ENCODE results near the gene KRTAP5-8. TPM values are rescaled to one million over a fixed set of nuclear protein-coding genes. Genes with fewer than 3 reads are reported as not detected.

The KRTAP5-8 gene
- total RNA-seq, 1 experiment from 2014 or later = not detected

DNA sequence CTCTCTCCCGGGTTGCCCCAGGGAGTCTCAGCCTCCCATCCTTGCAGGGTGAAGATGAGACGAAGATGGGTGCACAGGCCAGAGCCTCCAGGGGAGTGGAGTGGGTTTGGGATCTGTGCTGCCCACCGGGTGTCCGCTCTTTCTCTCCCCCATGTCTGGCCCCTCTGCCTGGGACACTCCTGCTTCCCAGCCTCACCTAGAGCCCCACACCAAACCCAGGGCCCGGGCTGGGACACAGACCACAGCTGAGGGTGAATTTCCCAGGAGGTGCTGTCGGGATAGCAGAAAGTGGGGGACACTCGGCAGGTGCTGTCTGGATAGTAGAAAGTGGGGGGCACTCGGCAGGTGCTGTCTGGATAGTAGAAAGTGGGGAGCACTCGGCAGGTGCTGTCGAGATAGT is 35.8 kb upstream of the KRTAP5-8 start:
- no peaks in the 10 kb centered on the region for H3K27me3 ChIP-seq (ENCODE audit: insufficient read depth, low read length)
- no peak overlapping the region for H3K27ac ChIP-seq (ENCODE audit: insufficient read length, low read depth, low read length)
- Mint-ChIP-seq H3K9me3 (peaks cover 9% of the 10 kb centered on the region in 2 experiments; a peak in 4 of 5 replicates), H3K4me3 (no peak overlapping the region), H3K27ac (no peak overlapping the region), H3K27me3 (ENCODE audit: low read depth) (no peaks in the 10 kb centered on the region), H3K4me1 (peaks cover 13 to 19% of the 10 kb centered on the region in 2 experiments), H3K36me3 (ENCODE audit: insufficient read depth in 1 of 3, low read depth in 3 of 3) (peaks cover 9 to 46% (median 18%) of the 10 kb centered on the region in 3 experiments; a peak in 6 of 7 replicates)
- no peak overlapping the region for H3K14ac ChIP-seq (ENCODE audit: insufficient read depth, low read length)
- no peaks in the 10 kb centered on the region for H3K9me3 ChIP-seq (ENCODE audit: control insufficient read depth, low read depth, low read length)
- no peak overlapping the region for H4K91ac ChIP-seq (ENCODE audit: insufficient read length, low read depth, low read length)
- no peak overlapping the region for H4K8ac ChIP-seq (replicated peaks; ENCODE audit: insufficient read length, low read depth, low read length)
- H3K9ac ChIP-seq (ENCODE audit: extremely low read depth, insufficient read length, low read length) = no peak overlapping the region
- no peaks in the 10 kb centered on the region for H3K79me1 ChIP-seq (ENCODE audit: insufficient read depth, low read depth, low read length, poor library complexity, severe bottlenecking)
- H2BK120ac ChIP-seq (ENCODE audit: low read depth, low read length, poor library complexity, severe bottlenecking) = no peak overlapping the region
- H2BK15ac ChIP-seq (ENCODE audit: low read depth, low read length) = no peak overlapping the region
- H3K56ac ChIP-seq (ENCODE audit: insufficient read length, low read depth, low read length) = no peak overlapping the region
- no peak overlapping the region for H3T11ph ChIP-seq (ENCODE audit: low read length)
- H3K18ac ChIP-seq (ENCODE audit: insufficient read length, low read depth, low read length) = no peak overlapping the region
- H2BK20ac ChIP-seq (ENCODE audit: low read depth, low read length, poor library complexity, severe bottlenecking) = no peak overlapping the region
- no peak overlapping the region for H3K4ac ChIP-seq (ENCODE audit: low read depth, low read length)
- H2BK12ac ChIP-seq (ENCODE audit: insufficient read length, low read depth, low read length) = no peak overlapping the region
- H2BK5ac ChIP-seq (ENCODE audit: insufficient read length, low read length) = no peak overlapping the region
- H2AFZ ChIP-seq (ENCODE audit: low read length) = no peak overlapping the region
- no peak overlapping the region for H4K5ac ChIP-seq (ENCODE audit: insufficient read length, low read depth, low read length)
- DNase-seq = no peak
- H3K23me2 ChIP-seq (ENCODE audit: insufficient read length, low read depth, low read length, poor library complexity, severe bottlenecking) = no peaks in the 10 kb centered on the region
- H4K20me1 ChIP-seq (ENCODE audit: control insufficient read depth, insufficient read depth, insufficient read length) = no peaks in the 10 kb centered on the region
- TF ChIP-seq, protein P1, sequence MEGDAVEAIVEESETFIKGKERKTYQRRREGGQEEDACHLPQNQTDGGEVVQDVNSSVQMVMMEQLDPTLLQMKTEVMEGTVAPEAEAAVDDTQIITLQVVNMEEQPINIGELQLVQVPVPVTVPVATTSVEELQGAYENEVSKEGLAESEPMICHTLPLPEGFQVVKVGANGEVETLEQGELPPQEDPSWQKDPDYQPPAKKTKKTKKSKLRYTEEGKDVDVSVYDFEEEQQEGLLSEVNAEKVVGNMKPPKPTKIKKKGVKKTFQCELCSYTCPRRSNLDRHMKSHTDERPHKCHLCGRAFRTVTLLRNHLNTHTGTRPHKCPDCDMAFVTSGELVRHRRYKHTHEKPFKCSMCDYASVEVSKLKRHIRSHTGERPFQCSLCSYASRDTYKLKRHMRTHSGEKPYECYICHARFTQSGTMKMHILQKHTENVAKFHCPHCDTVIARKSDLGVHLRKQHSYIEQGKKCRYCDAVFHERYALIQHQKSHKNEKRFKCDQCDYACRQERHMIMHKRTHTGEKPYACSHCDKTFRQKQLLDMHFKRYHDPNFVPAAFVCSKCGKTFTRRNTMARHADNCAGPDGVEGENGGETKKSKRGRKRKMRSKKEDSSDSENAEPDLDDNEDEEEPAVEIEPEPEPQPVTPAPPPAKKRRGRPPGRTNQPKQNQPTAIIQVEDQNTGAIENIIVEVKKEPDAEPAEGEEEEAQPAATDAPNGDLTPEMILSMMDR (conservative IDR thresholded peaks at IDR 0.05) = no peak
- no peak overlapping the region for H3K23ac ChIP-seq (ENCODE audit: insufficient read length, low read depth, low read length)
- no peaks in the 10 kb centered on the region for H3K79me2 ChIP-seq (ENCODE audit: insufficient read depth, low read length)
- no peak overlapping the region for H3K4me2 ChIP-seq (ENCODE audit: insufficient read depth, insufficient read length, low read length)
- H2AK5ac ChIP-seq (ENCODE audit: insufficient read length, low read length) = no peak overlapping the region
- no peaks in the 10 kb centered on the region; the same call in 1 of the 2 replicates for H3K4me1 ChIP-seq (ENCODE audit: insufficient read depth, low read length)
- WGBS (ENCODE audit: extremely low coverage, insufficient read length, low lambda C conversion rate) = no CpG with 5 or more reads among the region's 10 CpGs

Data from H9 (cell line).